Stimulated activated CD8-positive, alpha-beta memory T cell treated with anti-CD3 and anti-CD28 coated beads, Interleukin-15, amount 100 ng/mL, for 4 hours (primary cell): ENCODE measurements around the gene RHOG.

Experiments
- DNase-seq, 2 donors: peaks; one replicate each; pipeline ENCODE4 v3.0.0-alpha.2; 2020; ENCODE audit warnings: low read depth in 2 of 2

RHOG gene

DNA sequence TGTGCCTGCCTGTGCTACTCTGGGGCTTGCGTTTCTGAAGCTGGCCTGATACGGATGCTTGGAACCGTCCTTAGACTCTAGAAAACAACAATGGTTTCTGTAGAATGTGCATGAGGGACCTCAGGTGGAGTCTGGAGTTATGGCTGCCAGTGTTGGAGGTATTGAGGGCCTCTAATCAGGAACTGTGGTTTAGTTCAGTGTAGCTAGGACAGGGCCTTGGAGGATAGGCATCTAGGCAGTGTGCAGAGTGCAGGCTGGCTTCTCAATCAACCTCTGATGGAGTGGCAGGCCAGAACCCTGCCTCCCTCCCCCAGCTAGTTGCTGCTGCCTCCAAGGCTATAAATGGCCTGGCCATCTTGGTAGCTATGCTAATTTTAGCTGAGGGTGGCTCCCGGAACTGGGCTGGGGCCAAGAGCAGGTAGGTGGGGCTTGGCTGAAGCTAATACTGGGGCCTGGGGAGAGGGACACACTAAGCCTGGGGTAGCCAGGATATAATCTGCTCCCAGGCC is 18.7 kb upstream of the RHOG start:
- DNase-seq = no peak

DNA sequence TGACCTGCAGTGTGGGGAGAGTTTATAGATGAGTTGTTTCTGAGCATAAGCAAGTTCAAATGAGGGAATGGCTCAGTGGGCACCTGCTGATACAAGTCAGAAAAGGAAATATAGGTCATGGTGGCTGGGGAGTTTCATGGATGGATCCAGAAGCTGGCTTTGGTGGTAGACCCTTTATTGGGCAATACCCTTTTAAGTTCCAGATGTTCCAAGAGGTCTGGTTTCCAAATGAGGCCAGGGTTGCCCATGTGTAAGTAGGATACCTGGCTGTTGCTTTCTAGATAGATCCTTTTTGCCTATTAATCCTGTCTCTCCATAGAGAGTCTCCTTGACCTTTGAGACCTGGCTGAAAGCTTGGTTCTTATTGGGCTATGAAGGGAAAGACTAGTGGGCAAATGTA is 16.9 kb upstream of the RHOG start:
- DNase-seq = no peak

DNA sequence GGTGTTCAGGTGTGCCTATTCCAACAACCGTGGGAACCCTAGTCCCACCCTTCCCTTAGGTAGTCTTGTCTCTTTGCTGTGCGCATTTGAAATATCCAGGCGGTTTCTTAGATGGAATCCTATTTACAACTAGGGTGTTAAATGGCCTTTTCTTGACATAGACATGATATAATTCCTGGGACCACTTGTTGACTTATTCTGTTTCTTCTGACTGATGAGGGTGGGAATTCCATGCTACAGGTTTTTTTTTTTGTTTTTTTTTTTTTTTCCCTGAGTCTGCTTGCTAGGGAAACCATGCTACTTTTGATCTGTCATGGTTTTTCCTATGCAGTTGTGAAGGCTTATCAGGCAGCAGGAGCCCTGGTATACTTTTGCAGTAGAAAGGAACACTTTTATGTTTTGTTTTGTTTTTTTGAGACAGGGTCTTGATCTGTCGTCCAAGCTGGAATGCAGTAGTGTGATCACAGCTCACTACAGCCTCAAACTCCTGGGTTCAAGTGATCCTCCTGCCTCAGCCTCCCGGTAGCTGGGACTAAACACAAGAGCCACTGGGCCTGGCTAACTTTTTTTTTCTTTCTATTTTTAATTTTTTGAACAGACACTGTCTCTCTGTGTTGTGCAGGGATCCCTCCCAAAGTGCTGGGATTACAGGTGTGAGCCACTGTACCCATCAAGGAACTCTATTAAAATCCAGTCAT is 16.2 kb upstream of the RHOG start:
- no peak for DNase-seq

DNA sequence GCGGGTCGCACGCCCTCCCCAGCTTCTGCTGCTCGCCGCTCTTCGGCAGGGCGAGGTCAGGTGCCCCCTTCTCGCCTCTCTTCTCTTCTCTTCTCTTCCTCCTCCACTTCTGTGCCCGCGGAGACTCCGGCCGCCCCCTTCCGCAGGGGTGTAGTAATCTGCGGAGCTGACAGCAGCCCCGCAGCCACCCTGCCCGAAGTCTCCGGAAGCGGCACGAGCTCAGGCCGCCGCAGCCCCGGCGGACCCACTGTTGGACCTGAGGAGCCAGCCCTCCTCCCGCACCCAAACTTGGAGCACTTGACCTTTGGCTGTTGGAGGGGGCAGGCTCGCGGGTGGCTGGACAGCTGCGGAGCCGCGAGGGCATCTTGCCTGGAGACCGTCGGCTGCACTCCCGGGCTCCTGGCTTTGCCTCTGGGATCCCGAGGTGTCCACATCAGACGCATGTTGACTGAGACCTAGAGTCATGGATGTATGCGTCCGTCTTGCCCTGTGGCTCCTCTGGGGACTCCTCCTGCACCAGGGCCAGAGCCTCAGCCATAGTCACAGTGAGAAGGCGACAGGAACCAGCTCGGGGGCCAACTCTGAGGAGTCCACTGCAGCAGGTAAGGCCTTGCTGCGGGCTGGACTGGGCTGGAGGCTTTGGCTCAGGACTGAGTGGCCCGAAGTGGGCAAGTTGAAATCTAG is 15.2 kb upstream of the RHOG start:
- DNase-seq = no peak

DNA sequence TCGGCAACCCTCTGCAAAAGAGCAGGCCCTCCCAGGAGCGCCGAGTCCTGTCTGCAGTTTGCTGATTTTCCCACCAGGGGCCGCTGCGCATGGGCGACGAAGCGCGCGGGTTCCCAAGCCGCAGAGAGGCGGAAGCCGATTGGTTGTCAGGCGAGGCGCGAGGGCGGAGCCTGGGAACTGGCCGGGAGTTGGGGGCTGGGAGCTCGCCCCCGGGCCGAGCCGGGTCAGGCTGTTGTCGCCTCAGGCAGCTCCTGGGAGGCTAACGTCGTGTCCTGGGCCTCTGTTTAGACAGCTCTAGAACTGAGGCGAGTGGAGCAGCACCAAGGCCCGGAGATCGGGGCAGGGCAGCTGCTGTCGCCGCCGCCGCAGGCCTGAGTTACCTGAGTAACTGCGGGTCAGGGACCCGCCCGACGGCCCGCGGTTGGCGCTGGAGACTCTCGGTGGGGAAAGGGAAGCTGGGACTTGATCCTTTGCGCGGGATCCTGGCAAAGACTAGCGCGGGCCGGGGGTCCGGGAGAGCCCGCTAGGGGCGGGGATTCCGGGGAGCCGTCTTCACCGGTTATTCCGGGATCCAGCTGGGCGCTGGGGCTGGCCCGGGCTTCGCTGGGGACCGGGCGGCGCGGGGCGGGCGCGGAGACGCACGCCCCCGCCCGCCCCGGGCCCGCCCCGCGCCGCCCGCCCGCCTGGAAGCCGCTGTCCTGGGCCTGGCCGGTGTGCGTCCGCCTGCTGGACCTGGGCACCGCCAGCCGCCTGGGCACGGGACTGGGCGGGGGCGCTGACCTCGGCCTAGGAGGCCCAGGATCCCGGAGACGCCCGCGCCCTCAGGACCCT is 14.4 kb upstream of the RHOG start, which contains the start of gene STIM1:
TSS of gene STIM1 (plus strand) at position 688 of the 831 bp plus-strand sequence. CDS start 607 bp downstream, outside the sequence.
- peak; percentile 94 to 96 for DNase-seq

DNA sequence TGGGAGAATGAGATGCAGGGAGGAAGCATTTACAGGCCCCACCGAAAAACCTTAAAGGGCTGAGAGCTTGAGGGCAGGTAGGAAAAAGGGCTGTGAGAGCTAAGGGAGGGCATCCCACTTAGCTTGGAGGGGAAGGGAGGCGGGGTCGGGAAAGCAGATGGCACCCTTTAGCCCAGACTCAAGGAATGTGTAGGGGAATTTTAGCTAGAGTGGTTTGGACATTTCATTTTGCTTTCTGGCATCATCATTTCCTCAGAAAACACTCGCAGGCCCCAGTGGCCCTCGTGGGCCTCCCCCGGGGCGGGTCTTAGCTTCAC is 13.9 kb upstream of the RHOG start:
- no peak for DNase-seq

DNA sequence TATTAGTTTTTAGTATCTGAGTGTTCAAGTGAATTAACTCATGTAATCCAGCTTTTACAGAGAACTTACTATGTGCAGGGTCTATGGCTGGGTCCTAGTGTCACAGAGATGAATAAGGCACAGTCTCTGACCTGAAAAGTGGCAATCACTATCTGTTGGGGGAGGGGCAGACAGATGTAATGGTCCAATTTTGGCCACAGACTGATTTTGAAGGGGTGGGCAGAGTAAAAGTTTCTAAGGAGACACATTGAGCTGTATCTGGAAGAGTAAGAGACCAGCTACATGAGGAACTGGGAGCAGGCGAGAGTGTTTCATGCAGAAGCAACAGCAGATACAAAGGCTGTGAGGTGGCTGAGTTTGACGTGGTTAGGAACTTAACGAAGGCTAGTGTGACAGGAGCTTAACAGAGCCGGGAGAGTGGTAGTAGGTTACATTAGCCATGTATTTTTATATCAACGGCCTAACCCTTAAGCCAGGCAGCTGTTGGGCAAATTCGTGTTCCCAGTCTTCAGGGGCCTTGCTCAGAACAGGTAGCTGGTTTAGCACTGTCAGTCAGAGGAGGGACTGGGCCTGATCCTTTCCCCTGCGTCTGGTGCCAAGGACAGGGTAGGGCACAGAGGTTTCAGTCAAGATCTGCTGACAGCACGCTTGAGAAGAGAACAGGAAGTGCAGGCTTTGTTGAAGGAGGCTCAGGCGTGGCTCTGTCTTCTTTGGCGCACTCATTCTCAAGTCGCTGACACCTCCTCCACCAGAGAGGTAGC is 13.3 kb upstream of the RHOG start:
- peak in 1 of 2 donors; percentile 43 for DNase-seq

DNA sequence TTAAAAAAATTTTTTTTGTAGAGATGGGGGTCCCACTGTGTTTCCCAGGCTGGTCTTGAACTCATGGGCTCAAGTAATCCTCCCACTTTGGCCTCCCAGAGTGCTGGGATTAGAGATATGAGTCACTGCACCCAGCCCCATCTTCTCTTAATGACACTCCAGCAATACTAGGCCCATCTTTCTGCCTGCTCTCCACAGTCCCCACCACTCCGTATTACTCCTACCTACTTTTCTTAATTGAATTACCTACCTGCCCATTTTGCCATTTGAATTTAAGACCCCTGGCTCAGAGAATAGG is 12.7 kb upstream of the RHOG start:
- DNase-seq = no peak

DNA sequence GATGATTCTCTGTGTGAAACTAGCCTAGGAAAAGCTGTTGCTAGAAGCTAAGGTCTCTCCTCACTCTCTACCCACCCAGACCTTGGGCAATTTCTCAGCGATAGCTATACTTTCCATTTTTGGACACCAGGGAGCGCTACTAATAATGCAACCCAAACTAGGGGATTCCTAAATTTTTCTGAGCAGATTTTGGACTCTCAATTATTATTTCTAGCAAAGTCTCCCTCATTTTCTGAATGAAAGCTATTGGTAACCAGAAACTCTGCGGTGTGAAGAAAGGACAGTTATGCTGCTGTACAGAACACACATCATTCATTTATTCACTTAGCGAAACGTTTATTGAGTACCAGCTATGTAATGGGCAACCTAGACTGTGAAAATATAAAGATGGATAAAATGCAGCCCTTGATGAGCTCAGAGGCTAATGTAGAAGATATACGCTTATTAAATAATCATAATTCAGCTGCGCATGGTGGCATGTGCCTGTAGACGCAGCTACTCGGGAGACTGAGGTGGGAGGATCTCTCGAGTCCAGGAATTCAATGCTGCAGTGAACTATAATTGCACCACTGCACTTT is 8.6 kb upstream of the RHOG start:
- peak in 1 of 2 donors; percentile 16 for DNase-seq

DNA sequence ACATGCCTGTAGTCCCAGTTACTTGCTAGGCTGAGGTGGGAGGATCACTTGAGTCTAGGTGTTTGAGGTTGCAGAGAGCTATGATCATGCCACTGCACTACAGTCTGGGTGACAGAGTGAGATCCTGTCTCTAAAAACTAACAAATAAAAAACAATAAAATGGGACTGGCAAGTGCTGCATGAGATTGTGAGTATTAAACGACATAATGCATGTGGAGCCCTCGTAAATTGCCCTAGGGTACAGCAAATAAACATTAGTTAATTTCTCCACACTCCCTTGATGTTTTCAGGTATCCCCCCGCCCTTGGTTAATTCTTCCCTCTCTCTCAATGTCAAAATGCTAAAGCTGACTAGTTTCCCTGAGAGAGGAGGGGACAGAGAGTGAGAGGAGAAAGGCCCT is 4.9 kb upstream of the RHOG start:
- no peak for DNase-seq

DNA sequence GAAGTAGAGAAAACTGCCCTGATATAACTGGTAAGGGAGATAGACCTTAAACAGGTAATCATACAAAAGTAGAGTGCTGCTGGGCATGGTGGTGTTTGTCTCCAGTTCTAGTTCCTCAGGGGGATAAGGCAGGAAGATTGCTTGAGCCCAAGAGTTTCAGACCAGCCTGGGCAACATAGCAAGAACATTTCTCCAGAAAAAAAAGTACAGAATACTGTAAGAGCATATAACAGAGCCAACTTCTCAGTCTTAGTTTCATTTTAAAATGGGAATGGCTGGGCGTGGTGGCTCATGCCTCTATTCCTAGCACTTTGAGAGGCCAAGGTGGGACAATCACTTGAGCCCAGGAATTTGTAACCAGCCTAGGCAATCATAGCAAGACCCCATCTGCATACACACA is 4.5 kb upstream of the RHOG start:
- DNase-seq = no peak

DNA sequence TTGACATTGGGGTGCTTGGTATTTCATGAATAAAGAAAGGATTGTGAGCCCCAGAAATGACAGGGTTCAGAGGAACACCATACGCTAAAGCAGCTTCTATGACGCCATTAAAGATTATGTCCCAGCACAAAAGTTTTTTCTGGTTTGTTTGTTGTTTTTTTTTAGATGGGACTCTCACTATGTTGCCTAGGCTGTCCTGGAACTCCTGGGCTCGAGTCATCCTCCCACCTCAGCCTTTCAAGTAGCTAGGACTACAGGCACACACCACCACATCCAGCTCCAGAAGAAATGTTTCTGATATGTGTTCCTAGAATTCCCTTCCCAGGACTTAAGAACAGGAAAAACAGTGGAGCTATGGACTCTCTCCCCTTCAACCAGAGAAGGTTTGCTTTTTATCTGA is 2.6 kb upstream of the RHOG start:
- no peak for DNase-seq

DNA sequence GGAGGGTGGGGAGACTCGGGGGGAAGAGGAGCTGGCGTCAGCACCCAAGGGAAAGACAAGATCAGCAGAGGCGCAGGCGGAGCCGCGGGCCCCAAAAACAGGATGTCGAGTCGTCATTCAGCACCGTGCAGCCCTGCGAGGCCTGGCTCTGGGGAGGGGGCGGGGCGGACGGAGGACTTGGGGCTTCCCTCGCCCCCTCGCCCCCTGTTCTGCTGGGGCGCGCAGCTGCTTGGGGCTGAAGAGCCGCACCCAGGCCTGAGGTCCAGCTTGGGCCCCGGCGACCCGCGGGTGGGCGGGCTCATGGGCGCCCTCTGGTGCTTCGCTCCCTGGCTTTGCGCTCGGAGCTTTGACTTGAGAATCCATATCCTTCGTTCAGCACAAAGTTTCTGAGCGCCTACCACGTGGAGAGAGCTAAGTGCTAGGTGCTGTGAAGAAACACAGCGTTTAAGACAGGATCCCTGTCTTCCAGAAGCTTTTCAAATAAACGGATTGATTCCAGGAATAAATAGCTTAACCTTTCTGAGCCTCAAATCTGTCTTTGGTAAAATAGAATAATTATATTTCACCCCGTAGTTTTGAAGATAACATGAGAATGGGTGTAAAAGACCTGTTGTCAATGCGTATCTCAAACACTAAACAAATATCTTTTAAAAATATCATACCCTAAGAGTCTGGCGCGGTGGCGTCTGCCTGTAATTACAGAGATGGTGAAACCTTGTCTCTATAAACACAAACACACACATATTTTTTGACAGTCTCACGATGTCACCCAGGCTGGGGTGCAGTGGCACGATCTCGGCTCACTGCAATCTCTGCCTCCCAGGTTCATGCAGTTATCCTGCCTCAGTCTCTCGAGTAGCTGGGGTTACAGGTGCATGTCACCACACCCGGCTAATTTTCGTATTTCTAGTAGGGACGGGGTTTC is 929 bp upstream of the RHOG start:
- no peak for DNase-seq

DNA sequence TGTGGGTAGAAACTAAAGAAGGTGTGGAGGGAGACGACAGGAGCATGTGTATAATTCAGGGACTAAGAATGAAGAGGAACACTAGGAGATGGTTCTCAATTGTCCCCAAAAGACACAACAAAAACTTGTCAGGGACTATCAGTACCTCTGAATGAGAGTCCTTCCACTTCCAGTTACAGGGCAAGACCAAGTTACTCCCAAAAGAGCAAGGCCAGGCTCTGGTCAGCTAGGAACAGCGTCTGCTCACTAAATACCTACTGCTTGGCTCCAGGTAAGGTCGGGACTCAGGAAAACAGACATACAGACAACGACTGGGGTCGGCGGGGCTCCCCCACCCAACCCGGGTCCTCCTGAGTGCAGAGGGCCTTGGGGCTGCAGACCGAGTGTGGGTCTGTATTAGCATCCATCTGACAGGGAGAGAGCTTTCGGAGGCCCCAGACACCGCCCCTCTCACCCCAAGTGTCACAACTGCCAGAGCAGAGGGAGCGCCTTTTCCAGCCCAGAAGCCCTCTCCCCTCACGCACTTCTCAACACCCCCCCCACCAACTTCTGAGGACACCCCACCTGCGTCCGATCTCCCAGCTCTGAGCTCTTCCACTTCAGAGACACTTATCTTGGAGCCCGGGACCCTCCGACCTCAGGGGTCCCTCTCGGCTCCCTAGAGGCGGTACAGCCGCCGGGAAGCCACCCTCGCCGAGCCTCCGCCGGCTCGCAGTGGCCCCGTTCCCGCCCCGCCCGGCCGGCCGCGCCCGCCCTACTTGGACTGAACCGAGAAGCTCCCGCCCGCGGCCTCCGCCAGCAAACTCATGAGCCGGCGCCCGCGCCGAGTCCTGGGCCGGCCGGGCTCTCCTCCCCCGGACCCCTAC is 522 bp downstream of the RHOG start:
- no peak for DNase-seq

DNA sequence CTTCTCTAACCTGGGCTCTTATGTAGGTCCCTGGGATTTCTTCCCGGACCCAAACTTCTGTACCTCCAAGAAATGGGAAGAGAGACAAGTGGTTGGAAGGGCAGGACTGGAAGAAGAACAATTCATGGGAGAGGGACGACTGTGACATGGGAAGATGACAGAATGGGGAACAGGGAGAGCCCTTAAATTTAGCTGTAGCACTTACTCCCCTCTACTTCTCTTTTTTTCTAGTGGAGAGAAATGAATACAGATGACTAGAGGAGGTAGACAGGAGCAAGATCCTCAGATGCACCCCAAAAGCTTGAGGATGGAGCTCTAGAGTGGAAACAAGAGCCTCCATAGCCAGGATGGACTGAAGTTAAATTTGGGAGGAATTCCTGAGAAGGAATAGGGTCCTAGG is 2.3 kb downstream of the RHOG start:
- DNase-seq = no peak

DNA sequence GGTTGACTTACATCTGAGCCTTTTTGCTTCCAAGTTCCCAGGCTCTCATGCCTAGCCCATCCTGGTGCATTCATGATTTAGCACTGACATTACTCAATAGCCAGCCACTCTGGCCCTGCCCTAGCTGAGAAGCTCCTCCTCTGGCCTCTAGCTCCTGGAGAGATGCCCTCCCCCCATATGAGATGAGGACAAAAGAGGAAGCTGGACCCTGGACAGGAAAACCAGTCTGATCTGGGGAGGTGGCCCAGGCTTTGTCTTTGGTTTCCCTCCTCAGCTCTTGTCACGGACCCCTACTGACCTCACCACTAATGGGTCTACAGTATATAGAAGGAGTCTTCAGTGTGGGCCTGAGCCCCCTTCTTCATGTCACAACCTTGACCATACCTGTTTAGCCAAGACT is 3.0 kb downstream of the RHOG start:
- no peak for DNase-seq

DNA sequence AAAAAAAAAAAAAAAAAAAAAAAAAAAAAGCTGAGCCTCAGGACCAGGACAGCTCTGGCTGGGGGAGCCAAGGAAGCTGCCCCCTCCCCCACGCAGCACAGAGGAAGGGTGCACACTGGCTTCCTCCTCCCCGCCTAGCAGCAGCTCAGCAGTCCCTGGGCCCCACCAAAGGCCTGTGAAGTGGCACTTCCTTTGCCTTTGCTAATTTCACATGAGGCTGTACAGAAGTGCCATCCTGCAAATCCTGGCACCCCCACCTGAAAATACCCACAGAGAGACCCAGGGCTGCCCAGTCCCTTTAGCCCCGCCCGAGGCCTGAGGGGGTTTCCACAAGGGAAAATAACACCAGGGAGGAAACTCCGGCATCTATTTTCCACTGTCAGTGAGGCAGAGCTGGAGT is 3.9 kb downstream of the RHOG start:
- peak in 1 of 2 donors; percentile 27 for DNase-seq

DNA sequence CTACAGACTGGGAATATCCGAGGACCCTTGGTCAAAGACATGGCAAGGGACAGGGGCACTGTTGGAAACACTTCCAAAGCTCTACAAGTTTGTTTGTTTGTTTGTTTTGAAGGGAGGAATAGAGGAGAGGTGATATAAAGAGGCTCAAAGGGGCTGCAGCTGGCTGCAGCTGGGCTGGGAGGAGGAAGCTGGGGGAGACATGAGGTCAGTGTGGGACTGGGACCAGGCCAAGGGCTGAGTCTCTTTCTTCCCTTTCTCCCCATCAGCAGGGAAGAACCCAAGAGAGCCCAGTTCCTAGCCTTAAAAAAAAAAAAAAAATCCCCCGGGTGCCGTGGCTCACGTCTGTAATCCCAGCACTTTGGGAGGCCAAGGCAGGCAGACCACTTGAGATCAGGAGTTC is 5.0 kb downstream of the RHOG start:
- no peak for DNase-seq

DNA sequence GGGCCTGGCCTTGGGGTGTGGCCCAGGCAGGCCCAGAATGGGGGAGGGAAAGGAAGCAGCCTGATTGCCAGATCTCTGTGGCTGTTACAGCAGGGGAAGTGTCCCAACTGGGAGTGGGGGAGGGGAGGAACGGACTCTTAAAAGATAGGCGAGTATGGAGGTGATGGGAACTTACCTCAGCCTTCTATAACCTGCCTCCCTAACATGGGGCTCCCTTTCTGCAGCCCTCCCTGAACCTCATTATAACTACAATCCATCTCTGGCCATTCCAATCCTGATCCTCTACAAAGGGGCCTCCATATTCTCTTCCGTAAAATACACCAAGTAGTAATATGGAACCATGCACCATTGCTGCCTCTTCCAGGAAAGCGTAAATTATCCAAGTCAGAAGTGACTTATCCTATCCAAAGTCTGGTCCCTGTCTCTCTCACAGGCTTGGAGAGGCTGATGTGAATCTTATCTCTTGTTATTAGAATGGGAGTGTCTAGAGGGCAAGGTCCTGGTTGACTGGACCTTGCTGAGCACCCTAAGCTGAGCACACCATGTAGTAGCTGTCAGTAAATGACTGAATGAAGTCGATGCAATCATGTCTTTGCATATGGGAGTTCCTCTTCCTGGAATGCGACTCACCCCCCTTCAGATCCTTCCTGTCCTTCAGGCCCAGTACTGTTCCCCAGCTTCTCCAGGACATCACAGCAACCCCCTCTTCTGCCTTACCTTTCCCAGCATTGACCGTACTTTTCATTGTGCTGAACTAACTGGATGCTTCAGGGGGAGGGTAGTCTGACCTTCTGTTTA is 5.9 kb downstream of the RHOG start:
- DNase-seq = no peak
